ENCODE measurements around the gene ANGPTL2.

Gene ANGPTL2

DNA sequence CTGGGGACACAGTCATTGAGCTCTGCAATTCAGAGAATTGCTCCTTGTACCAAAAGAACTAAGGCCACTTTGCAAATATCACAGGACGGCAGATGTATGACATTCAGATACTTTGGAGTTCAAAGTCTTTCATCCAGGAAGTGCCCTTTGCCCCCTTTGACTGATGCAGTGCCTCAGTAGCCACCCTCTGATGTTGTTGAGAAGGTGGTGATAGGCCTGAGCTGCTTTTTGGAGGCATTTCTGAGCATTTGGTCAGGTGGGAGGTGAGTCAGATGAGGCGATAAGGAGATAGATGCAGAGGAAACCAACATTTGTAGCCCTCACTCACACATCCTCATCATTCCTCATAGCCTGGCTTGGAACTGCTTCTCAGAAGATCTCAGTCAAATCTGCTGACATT, 63.4 kb downstream of the ANGPTL2 start:
- no peak for ATAC-seq
- TF ChIP-seq ESRRG (CRISPR knock-in tag; IDR thresholded peaks at IDR 0.05) = no peak
- no peak for TF ChIP-seq RARB (CRISPR knock-in tag; IDR thresholded peaks at IDR 0.05)
- TF ChIP-seq CREB5 (CRISPR knock-in tag; IDR thresholded peaks at IDR 0.05; ENCODE audit: low read depth) = no peak
- TF ChIP-seq PPARA (CRISPR knock-in tag; IDR thresholded peaks at IDR 0.05; ENCODE audit: borderline replicate concordance) = no peak
- no peak for TF ChIP-seq GLIS3 (CRISPR knock-in tag; IDR thresholded peaks at IDR 0.05)
- no peak for TF ChIP-seq ZFP30 (CRISPR knock-in tag; IDR thresholded peaks at IDR 0.05)
- TF ChIP-seq TSHZ2 (CRISPR knock-in tag; IDR thresholded peaks at IDR 0.05) = no peak
- TF ChIP-seq OSR1 (CRISPR knock-in tag; IDR thresholded peaks at IDR 0.05) = no peak
- TF ChIP-seq, protein P1, sequence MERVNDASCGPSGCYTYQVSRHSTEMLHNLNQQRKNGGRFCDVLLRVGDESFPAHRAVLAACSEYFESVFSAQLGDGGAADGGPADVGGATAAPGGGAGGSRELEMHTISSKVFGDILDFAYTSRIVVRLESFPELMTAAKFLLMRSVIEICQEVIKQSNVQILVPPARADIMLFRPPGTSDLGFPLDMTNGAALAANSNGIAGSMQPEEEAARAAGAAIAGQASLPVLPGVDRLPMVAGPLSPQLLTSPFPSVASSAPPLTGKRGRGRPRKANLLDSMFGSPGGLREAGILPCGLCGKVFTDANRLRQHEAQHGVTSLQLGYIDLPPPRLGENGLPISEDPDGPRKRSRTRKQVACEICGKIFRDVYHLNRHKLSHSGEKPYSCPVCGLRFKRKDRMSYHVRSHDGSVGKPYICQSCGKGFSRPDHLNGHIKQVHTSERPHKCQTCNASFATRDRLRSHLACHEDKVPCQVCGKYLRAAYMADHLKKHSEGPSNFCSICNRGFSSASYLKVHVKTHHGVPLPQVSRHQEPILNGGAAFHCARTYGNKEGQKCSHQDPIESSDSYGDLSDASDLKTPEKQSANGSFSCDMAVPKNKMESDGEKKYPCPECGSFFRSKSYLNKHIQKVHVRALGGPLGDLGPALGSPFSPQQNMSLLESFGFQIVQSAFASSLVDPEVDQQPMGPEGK (CRISPR knock-in tag; IDR thresholded peaks at IDR 0.05; ENCODE audit: borderline replicate concordance) = no peak
- no peak for TF ChIP-seq CSDC2 (CRISPR knock-in tag; IDR thresholded peaks at IDR 0.05)

DNA sequence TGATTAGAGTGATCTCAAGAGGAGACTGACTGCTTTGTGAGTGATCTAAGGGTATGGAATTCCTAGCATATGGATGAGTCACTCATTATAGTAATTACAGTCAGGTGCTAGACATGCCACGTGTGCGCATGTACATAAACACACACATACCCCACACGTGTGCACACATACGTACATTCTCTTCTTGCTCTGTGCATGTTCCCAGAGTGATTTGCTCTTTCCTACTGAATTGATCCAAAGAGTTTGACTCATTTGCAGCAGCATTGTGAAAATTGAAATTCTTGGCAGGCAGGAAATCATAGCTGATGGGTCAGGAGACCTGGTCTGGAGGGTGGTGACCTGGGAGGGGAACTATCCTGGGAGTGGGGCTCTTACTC, 63.8 kb downstream of the ANGPTL2 start:
- no peak for TF ChIP-seq BACH2 (CRISPR knock-in tag; IDR thresholded peaks at IDR 0.05; ENCODE audit: borderline replicate concordance)
- no peak for TF ChIP-seq TSHZ2 (CRISPR knock-in tag; IDR thresholded peaks at IDR 0.05)
- TF ChIP-seq ESRRG (CRISPR knock-in tag; IDR thresholded peaks at IDR 0.05) = no peak
- TF ChIP-seq GLIS3 (CRISPR knock-in tag; IDR thresholded peaks at IDR 0.05) = no peak
- no peak for TF ChIP-seq ARNTL (CRISPR knock-in tag; IDR thresholded peaks at IDR 0.05; ENCODE audit: borderline replicate concordance, low read depth)
- no peak for TF ChIP-seq POU6F1 (CRISPR knock-in tag; IDR thresholded peaks at IDR 0.05; ENCODE audit: borderline replicate concordance, low read depth)
- TF ChIP-seq ZC3H10 (CRISPR knock-in tag; IDR thresholded peaks at IDR 0.05) = no peak
- no peak for TF ChIP-seq ZNF8 (CRISPR knock-in tag; IDR thresholded peaks at IDR 0.05)
- no peak for TF ChIP-seq ISL1 (CRISPR knock-in tag; IDR thresholded peaks at IDR 0.05)
- no peak for TF ChIP-seq CSDC2 (CRISPR knock-in tag; IDR thresholded peaks at IDR 0.05)
- no peak for TF ChIP-seq TOX (CRISPR knock-in tag; IDR thresholded peaks at IDR 0.05; ENCODE audit: borderline replicate concordance)
- no peak for TF ChIP-seq ZFP3 (CRISPR knock-in tag; IDR thresholded peaks at IDR 0.05)
- no peak for TF ChIP-seq OSR1 (CRISPR knock-in tag; IDR thresholded peaks at IDR 0.05)
- TF ChIP-seq CSRNP3 (CRISPR knock-in tag; IDR thresholded peaks at IDR 0.05) = no peak

More for the DNA sequence above, 63.8 kb downstream of the ANGPTL2 start:
- peak; percentile 40; the same call in 2 of the 3 replicates for ATAC-seq
